Activated naive CD4-positive, alpha-beta T cell treated with anti-CD3 and anti-CD28 coated beads, Interleukin-2, amount 50 U/mL, for 72 hours (primary cell): ENCODE data around the gene ADAMTSL1. TPM values are rescaled to one million over a fixed set of nuclear protein-coding genes. Genes with fewer than 3 reads are reported as not detected.

ENCODE experiments used
- ATAC-seq, 2 donors: fragments of 150-1000 bp; cut with Tn5 transposase; 2 replicates each; pipeline ENCODE4 v1.10.0; 2021; ENCODE audit warnings: mild to moderate bottlenecking in 2 of 2, moderate library complexity in 2 of 2
- DNase-seq, 2 donors: peaks; one replicate each; pipeline ENCODE4 v3.0.0; 2021 to 2022; ENCODE audit warnings: low spot score in 2 of 2
- H3K27ac Mint-ChIP-seq, 2 donors: one replicate each; pipeline ENCODE4 v1.8.0; 2022; ENCODE audit warnings: mild to moderate bottlenecking in 2 of 2, mixed read lengths in 2 of 2
- H3K36me3 Mint-ChIP-seq, 2 donors: one replicate each; pipeline ENCODE4 v1.8.0; 2022; ENCODE audit warnings: mixed read lengths in 2 of 2
- H3K9me3 Mint-ChIP-seq, 2 donors: one replicate each; pipeline ENCODE4 v1.8.0; 2022; ENCODE audit warnings: mixed read lengths in 2 of 2
- total RNA-seq, 2 donors: library from RNA; stranded (reverse); gene quantifications; one replicate each; pipeline ENCODE4 v1.2.3, GENCODE V29; 2022

ADAMTSL1 gene, protein sequence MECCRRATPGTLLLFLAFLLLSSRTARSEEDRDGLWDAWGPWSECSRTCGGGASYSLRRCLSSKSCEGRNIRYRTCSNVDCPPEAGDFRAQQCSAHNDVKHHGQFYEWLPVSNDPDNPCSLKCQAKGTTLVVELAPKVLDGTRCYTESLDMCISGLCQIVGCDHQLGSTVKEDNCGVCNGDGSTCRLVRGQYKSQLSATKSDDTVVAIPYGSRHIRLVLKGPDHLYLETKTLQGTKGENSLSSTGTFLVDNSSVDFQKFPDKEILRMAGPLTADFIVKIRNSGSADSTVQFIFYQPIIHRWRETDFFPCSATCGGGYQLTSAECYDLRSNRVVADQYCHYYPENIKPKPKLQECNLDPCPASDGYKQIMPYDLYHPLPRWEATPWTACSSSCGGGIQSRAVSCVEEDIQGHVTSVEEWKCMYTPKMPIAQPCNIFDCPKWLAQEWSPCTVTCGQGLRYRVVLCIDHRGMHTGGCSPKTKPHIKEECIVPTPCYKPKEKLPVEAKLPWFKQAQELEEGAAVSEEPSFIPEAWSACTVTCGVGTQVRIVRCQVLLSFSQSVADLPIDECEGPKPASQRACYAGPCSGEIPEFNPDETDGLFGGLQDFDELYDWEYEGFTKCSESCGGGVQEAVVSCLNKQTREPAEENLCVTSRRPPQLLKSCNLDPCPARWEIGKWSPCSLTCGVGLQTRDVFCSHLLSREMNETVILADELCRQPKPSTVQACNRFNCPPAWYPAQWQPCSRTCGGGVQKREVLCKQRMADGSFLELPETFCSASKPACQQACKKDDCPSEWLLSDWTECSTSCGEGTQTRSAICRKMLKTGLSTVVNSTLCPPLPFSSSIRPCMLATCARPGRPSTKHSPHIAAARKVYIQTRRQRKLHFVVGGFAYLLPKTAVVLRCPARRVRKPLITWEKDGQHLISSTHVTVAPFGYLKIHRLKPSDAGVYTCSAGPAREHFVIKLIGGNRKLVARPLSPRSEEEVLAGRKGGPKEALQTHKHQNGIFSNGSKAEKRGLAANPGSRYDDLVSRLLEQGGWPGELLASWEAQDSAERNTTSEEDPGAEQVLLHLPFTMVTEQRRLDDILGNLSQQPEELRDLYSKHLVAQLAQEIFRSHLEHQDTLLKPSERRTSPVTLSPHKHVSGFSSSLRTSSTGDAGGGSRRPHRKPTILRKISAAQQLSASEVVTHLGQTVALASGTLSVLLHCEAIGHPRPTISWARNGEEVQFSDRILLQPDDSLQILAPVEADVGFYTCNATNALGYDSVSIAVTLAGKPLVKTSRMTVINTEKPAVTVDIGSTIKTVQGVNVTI (N-terminal part only)
- not detected for total RNA-seq

GRCh38 chr9:18473652-18474279 lies at the start of gene ADAMTSL1:
Gene ADAMTSL1, plus strand, starts transcription at chr9:18474153. Its CDS starts 80 bp downstream, at chr9:18474233.
- peaks cover 4 to 6% of the 10 kb centered on the region in 2 donors for H3K9me3 Mint-ChIP-seq
- H3K36me3 Mint-ChIP-seq = no peaks in the 10 kb centered on the region
- ATAC-seq (no peak), DNase-seq (no peak)
- no peak within 1 kb of the TSS for H3K27ac Mint-ChIP-seq

GRCh38 chr9:18427691-18428090 lies 46.3 kb upstream of the ADAMTSL1 start:
- Mint-ChIP-seq H3K27ac (no peak overlapping the region), H3K9me3 (peaks cover 0 to 2% of the 10 kb centered on the region in 2 donors), H3K36me3 (no peaks in the 10 kb centered on the region)
- no peak for DNase-seq
- ATAC-seq = no peak

DNA sequence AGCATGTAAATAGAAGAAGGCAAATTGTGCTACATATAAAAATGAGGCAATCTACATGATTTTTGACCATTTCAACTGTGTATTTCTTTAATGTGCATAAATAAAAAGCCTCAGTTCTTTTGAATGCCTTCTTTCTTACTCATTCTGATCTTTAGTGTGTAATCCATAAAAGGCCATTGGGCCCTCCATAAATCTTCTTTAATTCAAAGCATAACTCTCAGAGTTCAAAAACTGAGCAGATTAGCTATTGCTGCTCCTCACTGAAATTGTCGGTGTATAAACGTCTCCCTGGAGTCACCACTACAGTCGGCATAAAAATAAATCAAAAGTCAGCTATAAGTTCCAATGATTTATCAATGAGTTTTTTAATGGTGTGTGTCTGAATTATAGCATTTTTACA lies 45.3 kb upstream of the ADAMTSL1 start:
- no peaks in the 10 kb centered on the region for H3K36me3 Mint-ChIP-seq
- H3K27ac Mint-ChIP-seq = no peak overlapping the region
- ATAC-seq (no peak), DNase-seq (no peak)
- H3K9me3 Mint-ChIP-seq = no peaks in the 10 kb centered on the region

GRCh38 chr9:18429070-18429469 lies 44.9 kb upstream of the ADAMTSL1 start:
- ATAC-seq (no peak), DNase-seq (no peak)
- no peaks in the 10 kb centered on the region for H3K36me3 Mint-ChIP-seq
- H3K27ac Mint-ChIP-seq = no peak overlapping the region
- H3K9me3 Mint-ChIP-seq = no peaks in the 10 kb centered on the region

DNA sequence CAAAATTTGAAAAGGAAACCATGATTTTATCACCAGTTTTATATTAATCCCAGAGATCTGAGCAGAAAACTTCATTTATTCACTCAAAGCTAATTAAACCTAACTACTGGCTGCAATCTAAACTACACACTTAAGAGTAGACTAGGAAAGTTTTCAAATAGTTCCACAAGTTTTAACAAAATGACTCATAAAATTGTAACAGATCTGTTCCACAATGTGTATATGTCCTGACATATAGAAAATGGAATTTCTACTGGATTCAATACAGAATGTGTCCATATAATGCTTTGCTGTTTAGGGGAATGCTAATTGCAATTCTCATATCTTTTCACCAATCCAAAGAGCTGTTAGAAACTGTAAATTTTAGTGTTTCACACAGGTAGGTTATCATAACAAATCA lies 40.3 kb upstream of the ADAMTSL1 start:
- H3K36me3 Mint-ChIP-seq = peaks cover 0 to 2% of the 10 kb centered on the region in 2 donors
- ATAC-seq = no peak
- no peak for DNase-seq
- peaks cover 0 to 3% of the 10 kb centered on the region in 2 donors for H3K9me3 Mint-ChIP-seq
- H3K27ac Mint-ChIP-seq = no peak overlapping the region

- H3K27ac Mint-ChIP-seq = no peak overlapping the region
- peaks cover 0 to 8% of the 10 kb centered on the region in 2 donors for H3K36me3 Mint-ChIP-seq
- ATAC-seq (no peak), DNase-seq (no peak)
- H3K9me3 Mint-ChIP-seq = peaks cover 0 to 3% of the 10 kb centered on the region in 2 donors
Measured at GRCh38 chr9:18437315-18438201, 36.4 kb upstream of the ADAMTSL1 start.

DNA sequence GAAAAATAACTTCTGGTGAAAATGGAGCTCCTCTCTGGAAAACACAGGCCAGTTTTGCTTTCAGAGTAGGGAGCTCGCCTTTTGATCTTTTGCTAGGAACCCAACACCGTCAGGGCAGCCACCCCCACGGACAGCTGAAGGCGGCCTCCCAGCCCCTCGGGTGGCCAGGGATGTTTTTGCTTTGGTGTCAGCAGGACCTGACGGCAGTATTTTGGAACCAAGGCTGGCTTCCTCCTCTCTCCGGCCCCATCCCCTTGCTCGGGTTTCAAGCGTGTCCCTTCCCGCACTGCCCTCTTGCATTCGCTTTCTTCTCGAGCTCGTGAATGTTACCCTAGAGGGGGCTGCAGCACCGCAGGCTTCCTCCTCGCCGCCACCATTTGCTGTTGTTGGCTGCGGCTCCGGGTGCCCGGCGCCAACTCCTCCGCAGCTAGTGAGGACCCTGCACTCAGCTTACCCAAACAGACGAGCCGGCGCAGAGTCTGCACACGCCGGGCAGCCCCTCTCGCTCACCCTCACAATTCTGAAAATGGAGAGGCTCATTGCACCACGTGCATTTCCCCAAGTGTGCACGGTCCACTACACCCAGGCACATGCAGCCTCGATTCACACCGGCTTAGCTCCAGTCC lies 35.5 kb upstream of the ADAMTSL1 start:
- DNase-seq = no peak
- Mint-ChIP-seq H3K9me3 (peaks cover 0 to 3% of the 10 kb centered on the region in 2 donors), H3K36me3 (peaks cover 0 to 8% of the 10 kb centered on the region in 2 donors), H3K27ac (no peak overlapping the region)
- no peak for ATAC-seq

- H3K36me3 Mint-ChIP-seq = peaks cover 0 to 8% of the 10 kb centered on the region in 2 donors
- H3K27ac Mint-ChIP-seq = no peak overlapping the region
- no peak for DNase-seq
- ATAC-seq = no peak
- peaks cover 0 to 3% of the 10 kb centered on the region in 2 donors for H3K9me3 Mint-ChIP-seq
Measured at GRCh38 chr9:18438951-18439350, 35.0 kb upstream of the ADAMTSL1 start.

- Mint-ChIP-seq H3K27ac (no peak overlapping the region), H3K36me3 (peaks cover 0 to 8% of the 10 kb centered on the region in 2 donors), H3K9me3 (no peaks in the 10 kb centered on the region)
- ATAC-seq (no peak), DNase-seq (no peak)
Measured at GRCh38 chr9:18441261-18441660, 32.7 kb upstream of the ADAMTSL1 start.

GRCh38 chr9:18442629-18443491 lies 31.1 kb upstream of the ADAMTSL1 start:
- DNase-seq (peak in 1 of 2 donors; percentile 63), ATAC-seq (peak; percentile 68 to 89)
- H3K9me3 Mint-ChIP-seq = no peaks in the 10 kb centered on the region
- H3K36me3 Mint-ChIP-seq = peaks cover 0 to 8% of the 10 kb centered on the region in 2 donors
- H3K27ac Mint-ChIP-seq = no peak overlapping the region

DNA sequence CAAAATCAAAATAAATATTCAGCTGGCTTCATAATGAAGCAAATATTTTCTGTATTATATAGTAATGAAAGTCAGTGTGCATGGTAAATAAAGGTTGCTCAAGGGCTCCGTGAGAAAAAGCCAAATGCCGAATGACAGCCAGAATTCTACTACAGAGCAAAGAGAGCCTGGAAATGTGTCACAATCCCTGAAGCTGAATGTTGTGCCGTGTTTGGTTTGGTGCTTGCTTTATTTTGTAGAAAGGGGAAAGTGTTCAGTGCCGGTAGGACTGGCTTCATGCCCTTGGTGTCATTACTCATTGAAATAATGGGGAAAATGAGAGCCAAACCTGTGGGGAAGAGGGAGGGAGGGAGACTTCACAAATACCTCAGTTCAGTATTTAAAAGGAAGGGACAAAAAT lies 26.8 kb upstream of the ADAMTSL1 start:
- Mint-ChIP-seq H3K9me3 (no peaks in the 10 kb centered on the region), H3K27ac (no peak overlapping the region), H3K36me3 (no peaks in the 10 kb centered on the region)
- DNase-seq = no peak
- no peak for ATAC-seq

DNA sequence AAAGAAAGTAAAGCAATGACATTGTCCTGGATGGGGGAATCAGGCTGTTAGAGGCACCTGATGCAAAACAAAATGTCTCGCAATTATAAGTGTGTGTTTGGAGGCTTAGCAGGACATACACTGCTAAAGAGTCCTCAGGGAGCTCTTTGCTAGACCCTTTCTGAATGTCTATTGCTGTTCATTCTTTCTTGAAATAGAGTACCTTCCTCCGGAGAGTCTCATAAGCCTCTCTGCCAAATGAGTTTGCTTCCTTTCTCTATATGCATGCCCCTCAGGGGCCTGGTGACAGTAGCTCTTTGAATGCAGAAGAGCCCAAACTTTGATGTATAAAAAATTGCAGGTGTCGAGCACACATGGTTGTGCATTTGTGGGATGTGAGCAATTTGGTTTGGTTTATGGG lies 26.4 kb upstream of the ADAMTSL1 start:
- H3K27ac Mint-ChIP-seq = no peak overlapping the region
- DNase-seq (no peak), ATAC-seq (no peak)
- H3K9me3 Mint-ChIP-seq = no peaks in the 10 kb centered on the region
- no peaks in the 10 kb centered on the region for H3K36me3 Mint-ChIP-seq

DNA sequence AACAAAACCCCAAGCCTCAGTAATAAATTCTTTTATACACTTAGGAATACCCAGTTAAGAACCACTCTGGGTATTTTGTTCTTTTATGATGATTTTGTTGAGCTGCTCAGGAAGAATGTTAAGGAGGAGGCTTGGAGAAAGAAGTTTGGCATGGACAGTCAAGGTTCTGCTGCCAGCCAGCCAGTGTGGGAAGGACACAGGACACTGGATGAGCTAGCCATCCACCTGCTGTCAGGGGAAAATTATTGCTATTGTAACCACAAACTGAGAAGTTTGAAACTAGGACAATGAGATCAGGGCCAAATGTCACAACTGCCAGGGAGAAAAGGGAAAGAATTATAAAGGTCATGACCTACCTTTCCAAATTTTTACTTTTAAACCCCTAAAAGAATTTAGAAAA lies 25.9 kb upstream of the ADAMTSL1 start:
- H3K27ac Mint-ChIP-seq = no peak overlapping the region
- DNase-seq (no peak), ATAC-seq (no peak)
- no peaks in the 10 kb centered on the region for H3K9me3 Mint-ChIP-seq
- no peaks in the 10 kb centered on the region for H3K36me3 Mint-ChIP-seq

- Mint-ChIP-seq H3K9me3 (no peaks in the 10 kb centered on the region), H3K36me3 (no peaks in the 10 kb centered on the region), H3K27ac (no peak overlapping the region)
- DNase-seq (no peak), ATAC-seq (no peak)
Measured at GRCh38 chr9:18451406-18451805, 22.5 kb upstream of the ADAMTSL1 start.
